ENCODE data around the gene KCNN3. TPM values are rescaled to one million over a fixed set of nuclear protein-coding genes. Genes with fewer than 3 reads are reported as not detected.
A peak's percentile ranks its signal among the peaks of the same experiment; 100 is the strongest.

Gene KCNN3
- total RNA-seq, 2 experiments from 2014 or later = 0.02 to 0.04 TPM

- H3K36me3 Mint-ChIP-seq = no peaks in the 10 kb centered on the region
- peaks cover 11% of the 10 kb centered on the region for H3K27me3 Mint-ChIP-seq
- H3K27ac Mint-ChIP-seq = no peak overlapping the region
- no peak for DNase-seq
- H3K4me1 Mint-ChIP-seq = peaks cover 16% of the 10 kb centered on the region
- no peak overlapping the region for H3K4me3 Mint-ChIP-seq
- no peaks in the 10 kb centered on the region for H3K9me3 Mint-ChIP-seq
Observed at GRCh38 chr1:154857441-154858215, 12.5 kb downstream of the KCNN3 start.

- peaks cover 10% of the 10 kb centered on the region for H3K27me3 Mint-ChIP-seq
- no peak overlapping the region for H3K4me3 Mint-ChIP-seq
- peaks cover 16% of the 10 kb centered on the region for H3K4me1 Mint-ChIP-seq
- no peak for DNase-seq
- no peaks in the 10 kb centered on the region for H3K36me3 Mint-ChIP-seq
- H3K27ac Mint-ChIP-seq = no peak overlapping the region
- no peaks in the 10 kb centered on the region for H3K9me3 Mint-ChIP-seq
Observed at GRCh38 chr1:154857022-154857421, 13.1 kb downstream of the KCNN3 start.

- H3K4me3 Mint-ChIP-seq = no peak overlapping the region
- H3K27ac Mint-ChIP-seq = no peak overlapping the region
- H3K9me3 Mint-ChIP-seq = no peaks in the 10 kb centered on the region
- peaks cover 5% of the 10 kb centered on the region for H3K27me3 Mint-ChIP-seq
- no peak for DNase-seq
- H3K36me3 Mint-ChIP-seq = no peaks in the 10 kb centered on the region
- peaks cover 16% of the 10 kb centered on the region for H3K4me1 Mint-ChIP-seq
Observed at GRCh38 chr1:154856544-154856943, 13.5 kb downstream of the KCNN3 start.

GRCh38 chr1:154856049-154856448, 14.0 kb downstream of the KCNN3 start:
- H3K27me3 Mint-ChIP-seq = peaks cover under 1% of the 10 kb centered on the region
- DNase-seq = no peak
- peaks cover 16% of the 10 kb centered on the region for H3K4me1 Mint-ChIP-seq
- no peak overlapping the region for H3K27ac Mint-ChIP-seq
- H3K4me3 Mint-ChIP-seq = no peak overlapping the region
- no peaks in the 10 kb centered on the region for H3K36me3 Mint-ChIP-seq
- no peaks in the 10 kb centered on the region for H3K9me3 Mint-ChIP-seq

GRCh38 chr1:154855186-154855851, 14.8 kb downstream of the KCNN3 start:
- no peaks in the 10 kb centered on the region for H3K27me3 Mint-ChIP-seq
- DNase-seq = no peak
- H3K27ac Mint-ChIP-seq = no peak overlapping the region
- H3K9me3 Mint-ChIP-seq = no peaks in the 10 kb centered on the region
- no peak overlapping the region for H3K4me3 Mint-ChIP-seq
- H3K4me1 Mint-ChIP-seq = peaks cover 14% of the 10 kb centered on the region
- H3K36me3 Mint-ChIP-seq = no peaks in the 10 kb centered on the region

GRCh38 chr1:154852845-154853244, 17.2 kb downstream of the KCNN3 start:
- H3K4me3 Mint-ChIP-seq = no peak overlapping the region
- H3K27me3 Mint-ChIP-seq = no peaks in the 10 kb centered on the region
- no peaks in the 10 kb centered on the region for H3K36me3 Mint-ChIP-seq
- H3K9me3 Mint-ChIP-seq = no peaks in the 10 kb centered on the region
- no peak for DNase-seq
- H3K4me1 Mint-ChIP-seq = peaks cover 17% of the 10 kb centered on the region
- no peak overlapping the region for H3K27ac Mint-ChIP-seq

GRCh38 chr1:154851392-154852177, 18.5 kb downstream of the KCNN3 start:
- no peak overlapping the region for H3K4me3 Mint-ChIP-seq
- H3K36me3 Mint-ChIP-seq = no peaks in the 10 kb centered on the region
- peaks cover 14% of the 10 kb centered on the region for H3K4me1 Mint-ChIP-seq
- DNase-seq = no peak
- H3K9me3 Mint-ChIP-seq = no peaks in the 10 kb centered on the region
- no peaks in the 10 kb centered on the region for H3K27me3 Mint-ChIP-seq
- H3K27ac Mint-ChIP-seq = no peak overlapping the region

GRCh38 chr1:154849645-154850131, 20.4 kb downstream of the KCNN3 start:
- H3K27me3 Mint-ChIP-seq = no peaks in the 10 kb centered on the region
- no peaks in the 10 kb centered on the region for H3K36me3 Mint-ChIP-seq
- H3K9me3 Mint-ChIP-seq = no peaks in the 10 kb centered on the region
- DNase-seq = peak; percentile 43
- peaks cover 10% of the 10 kb centered on the region for H3K4me1 Mint-ChIP-seq
- H3K27ac Mint-ChIP-seq = no peak overlapping the region
- no peak overlapping the region for H3K4me3 Mint-ChIP-seq

GRCh38 chr1:154848983-154849382, 21.1 kb downstream of the KCNN3 start:
- Mint-ChIP-seq H3K27ac (no peak overlapping the region), H3K4me3 (no peak overlapping the region), H3K4me1 (peaks cover 10% of the 10 kb centered on the region), H3K27me3 (no peaks in the 10 kb centered on the region), H3K9me3 (no peaks in the 10 kb centered on the region), H3K36me3 (no peaks in the 10 kb centered on the region)
- no peak for DNase-seq

- H3K4me1 Mint-ChIP-seq = peaks cover 10% of the 10 kb centered on the region
- H3K27ac Mint-ChIP-seq = no peak overlapping the region
- H3K9me3 Mint-ChIP-seq = no peaks in the 10 kb centered on the region
- no peak for DNase-seq
- no peaks in the 10 kb centered on the region for H3K27me3 Mint-ChIP-seq
- no peaks in the 10 kb centered on the region for H3K36me3 Mint-ChIP-seq
- H3K4me3 Mint-ChIP-seq = no peak overlapping the region
Observed at GRCh38 chr1:154847891-154848290, 22.2 kb downstream of the KCNN3 start.

- Mint-ChIP-seq H3K27me3 (no peaks in the 10 kb centered on the region), H3K27ac (no peak overlapping the region), H3K4me3 (no peak overlapping the region), H3K4me1 (peaks cover 10% of the 10 kb centered on the region), H3K9me3 (no peaks in the 10 kb centered on the region), H3K36me3 (no peaks in the 10 kb centered on the region)
- no peak for DNase-seq
Observed at GRCh38 chr1:154846565-154847442, 23.3 kb downstream of the KCNN3 start.

GRCh38 chr1:154845879-154846278, 24.2 kb downstream of the KCNN3 start:
- Mint-ChIP-seq H3K4me1 (peaks cover 10% of the 10 kb centered on the region), H3K4me3 (no peak overlapping the region), H3K9me3 (no peaks in the 10 kb centered on the region), H3K36me3 (no peaks in the 10 kb centered on the region), H3K27ac (no peak overlapping the region), H3K27me3 (no peaks in the 10 kb centered on the region)
- DNase-seq = no peak

GRCh38 chr1:154845174-154845573, 24.9 kb downstream of the KCNN3 start:
- Mint-ChIP-seq H3K36me3 (no peaks in the 10 kb centered on the region), H3K4me1 (peaks cover 10% of the 10 kb centered on the region), H3K27me3 (no peaks in the 10 kb centered on the region), H3K9me3 (no peaks in the 10 kb centered on the region), H3K27ac (no peak overlapping the region), H3K4me3 (no peak overlapping the region)
- no peak for DNase-seq

- no peak overlapping the region for H3K4me3 Mint-ChIP-seq
- no peak overlapping the region for H3K27ac Mint-ChIP-seq
- H3K4me1 Mint-ChIP-seq = peaks cover 2% of the 10 kb centered on the region
Observed at GRCh38 chr1:154844297-154844681, 25.8 kb downstream of the KCNN3 start.

More at GRCh38 chr1:154844297-154844681, 25.8 kb downstream of the KCNN3 start:
- DNase-seq = no peak
- Mint-ChIP-seq H3K27me3 (no peaks in the 10 kb centered on the region), H3K9me3 (no peaks in the 10 kb centered on the region), H3K36me3 (no peaks in the 10 kb centered on the region)
